MM.1S (cell line): Measurements from ENCODE around the gene IL1RAPL1.

ENCODE experiments used
- CTCF ChIP-seq: fragments of 300-600 bp; sonication (generic); IDR thresholded peaks from 2 replicates; pipeline ENCODE4 v1.5.1; 2016; ENCODE audit warnings: antibody characterized with exemption, low read length, mixed read lengths
- EZH2 ChIP-seq: fragments of 300-600 bp; sonication (generic); optimal IDR thresholded peaks from 2 replicates; pipeline ENCODE3; 2017; ENCODE audit warnings: low read depth, mild to moderate bottlenecking, antibody characterized with exemption, low read length, mixed read lengths
- EZH2phosphoT487 ChIP-seq: fragments of 300-600 bp; sonication (generic); IDR thresholded peaks from 2 replicates; pipeline ENCODE4 v1.6.1; 2018; ENCODE audit warnings: antibody characterized with exemption, low read length

GRCh38 chrX:29627833-29628232, 1040.6 kb downstream of the IL1RAPL1 start:
- TF ChIP-seq CTCF (no peak), EZH2 (no peak), EZH2phosphoT487 (no peak)
